Measurements from ENCODE around the gene POLR3H.

POLR3H gene

DNA sequence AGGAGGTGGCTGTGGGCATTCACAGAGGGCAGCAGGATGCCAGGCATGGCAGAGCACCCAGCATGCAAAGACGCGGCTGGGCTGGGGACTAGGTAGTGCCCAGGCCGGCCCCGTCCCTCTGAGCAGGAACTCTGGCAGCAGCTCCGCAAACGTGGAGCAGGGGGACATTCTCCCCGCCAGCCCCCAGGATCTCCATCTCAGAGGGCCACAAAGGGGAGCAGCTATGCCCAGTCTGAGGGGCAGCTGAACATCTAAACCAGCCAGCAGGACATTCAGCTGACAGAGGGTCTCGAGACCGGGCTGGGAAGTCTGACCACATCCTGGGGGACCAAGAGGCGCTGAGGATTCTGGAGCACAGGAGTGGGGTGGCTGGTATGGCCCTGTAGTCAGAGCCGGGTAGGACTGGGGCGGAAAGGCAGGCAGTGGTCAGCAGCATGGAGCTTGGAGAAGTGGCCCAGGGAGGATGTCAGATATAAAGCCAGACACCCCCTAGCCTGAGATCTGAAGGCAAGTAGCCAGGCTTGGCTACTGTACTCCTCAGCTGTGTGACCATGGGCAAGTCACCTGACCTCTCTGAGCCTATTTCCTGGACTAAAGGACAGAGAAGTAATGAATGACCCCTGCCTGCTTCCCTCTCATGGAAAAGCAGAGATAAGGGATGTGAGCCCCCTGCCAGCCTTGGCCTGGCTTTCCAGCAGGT is 35.2 kb upstream of the POLR3H start (continued):
- TF ChIP-seq, protein P1, sequence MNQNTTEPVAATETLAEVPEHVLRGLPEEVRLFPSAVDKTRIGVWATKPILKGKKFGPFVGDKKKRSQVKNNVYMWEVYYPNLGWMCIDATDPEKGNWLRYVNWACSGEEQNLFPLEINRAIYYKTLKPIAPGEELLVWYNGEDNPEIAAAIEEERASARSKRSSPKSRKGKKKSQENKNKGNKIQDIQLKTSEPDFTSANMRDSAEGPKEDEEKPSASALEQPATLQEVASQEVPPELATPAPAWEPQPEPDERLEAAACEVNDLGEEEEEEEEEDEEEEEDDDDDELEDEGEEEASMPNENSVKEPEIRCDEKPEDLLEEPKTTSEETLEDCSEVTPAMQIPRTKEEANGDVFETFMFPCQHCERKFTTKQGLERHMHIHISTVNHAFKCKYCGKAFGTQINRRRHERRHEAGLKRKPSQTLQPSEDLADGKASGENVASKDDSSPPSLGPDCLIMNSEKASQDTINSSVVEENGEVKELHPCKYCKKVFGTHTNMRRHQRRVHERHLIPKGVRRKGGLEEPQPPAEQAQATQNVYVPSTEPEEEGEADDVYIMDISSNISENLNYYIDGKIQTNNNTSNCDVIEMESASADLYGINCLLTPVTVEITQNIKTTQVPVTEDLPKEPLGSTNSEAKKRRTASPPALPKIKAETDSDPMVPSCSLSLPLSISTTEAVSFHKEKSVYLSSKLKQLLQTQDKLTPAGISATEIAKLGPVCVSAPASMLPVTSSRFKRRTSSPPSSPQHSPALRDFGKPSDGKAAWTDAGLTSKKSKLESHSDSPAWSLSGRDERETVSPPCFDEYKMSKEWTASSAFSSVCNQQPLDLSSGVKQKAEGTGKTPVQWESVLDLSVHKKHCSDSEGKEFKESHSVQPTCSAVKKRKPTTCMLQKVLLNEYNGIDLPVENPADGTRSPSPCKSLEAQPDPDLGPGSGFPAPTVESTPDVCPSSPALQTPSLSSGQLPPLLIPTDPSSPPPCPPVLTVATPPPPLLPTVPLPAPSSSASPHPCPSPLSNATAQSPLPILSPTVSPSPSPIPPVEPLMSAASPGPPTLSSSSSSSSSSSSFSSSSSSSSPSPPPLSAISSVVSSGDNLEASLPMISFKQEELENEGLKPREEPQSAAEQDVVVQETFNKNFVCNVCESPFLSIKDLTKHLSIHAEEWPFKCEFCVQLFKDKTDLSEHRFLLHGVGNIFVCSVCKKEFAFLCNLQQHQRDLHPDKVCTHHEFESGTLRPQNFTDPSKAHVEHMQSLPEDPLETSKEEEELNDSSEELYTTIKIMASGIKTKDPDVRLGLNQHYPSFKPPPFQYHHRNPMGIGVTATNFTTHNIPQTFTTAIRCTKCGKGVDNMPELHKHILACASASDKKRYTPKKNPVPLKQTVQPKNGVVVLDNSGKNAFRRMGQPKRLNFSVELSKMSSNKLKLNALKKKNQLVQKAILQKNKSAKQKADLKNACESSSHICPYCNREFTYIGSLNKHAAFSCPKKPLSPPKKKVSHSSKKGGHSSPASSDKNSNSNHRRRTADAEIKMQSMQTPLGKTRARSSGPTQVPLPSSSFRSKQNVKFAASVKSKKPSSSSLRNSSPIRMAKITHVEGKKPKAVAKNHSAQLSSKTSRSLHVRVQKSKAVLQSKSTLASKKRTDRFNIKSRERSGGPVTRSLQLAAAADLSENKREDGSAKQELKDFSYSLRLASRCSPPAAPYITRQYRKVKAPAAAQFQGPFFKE (tag by site-specific recombination; IDR thresholded peaks at IDR 0.05; ENCODE audit: borderline replicate concordance) = no peak

DNA sequence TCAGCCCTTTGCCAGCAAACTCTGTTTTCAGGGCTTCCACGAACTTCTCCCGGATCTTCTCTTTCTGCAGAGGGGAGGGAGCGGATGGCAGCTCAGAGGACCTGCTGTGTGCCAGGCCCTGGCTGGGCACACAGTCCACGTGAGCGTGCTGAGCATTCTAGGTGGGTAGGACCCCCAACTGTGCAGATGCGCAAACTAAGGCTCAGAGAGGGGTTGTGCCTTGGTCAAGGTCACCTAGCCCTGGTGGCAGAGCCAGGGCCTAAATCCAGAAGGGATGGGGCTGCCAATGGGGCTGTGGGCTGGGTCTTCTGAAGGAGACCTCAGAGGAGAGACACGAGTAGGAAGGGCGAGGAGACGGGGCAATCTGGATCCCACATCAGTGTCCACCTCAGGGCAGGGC is 34.5 kb upstream of the POLR3H start:
- Histone ChIP-seq H3K4me1 (ENCODE audit: control insufficient read depth, insufficient read depth, low read length) (no peaks in the 10 kb centered on the region), H3K36me3 (ENCODE audit: control insufficient read depth in 2 of 2, insufficient read depth in 1 of 2, low read length in 2 of 2) (peaks cover 8 to 79% of the 10 kb centered on the region in 2 experiments; a peak in 2 of 3 replicates), H3K27ac (ENCODE audit: extremely low read depth, low read depth, low read length) (no peak overlapping the region), H3K9me3 (ENCODE audit: control insufficient read depth, insufficient read depth, low read depth, low read length) (no peaks in the 10 kb centered on the region), H3K4me3 (ENCODE audit: low read depth, low read length) (no peak overlapping the region)
- TF ChIP-seq MEIS1 (CRISPR knock-in tag; IDR thresholded peaks at IDR 0.05; ENCODE audit: borderline replicate concordance) (no peak), ZNF654 (tag by site-specific recombination; IDR thresholded peaks at IDR 0.05; ENCODE audit: low read depth) (no peak), ZNF335 (tag by site-specific recombination; conservative IDR thresholded peaks at IDR 0.05) (no peak), ZNF629 (tag by site-specific recombination; IDR thresholded peaks at IDR 0.05) (no peak)
- TF ChIP-seq, protein P2, sequence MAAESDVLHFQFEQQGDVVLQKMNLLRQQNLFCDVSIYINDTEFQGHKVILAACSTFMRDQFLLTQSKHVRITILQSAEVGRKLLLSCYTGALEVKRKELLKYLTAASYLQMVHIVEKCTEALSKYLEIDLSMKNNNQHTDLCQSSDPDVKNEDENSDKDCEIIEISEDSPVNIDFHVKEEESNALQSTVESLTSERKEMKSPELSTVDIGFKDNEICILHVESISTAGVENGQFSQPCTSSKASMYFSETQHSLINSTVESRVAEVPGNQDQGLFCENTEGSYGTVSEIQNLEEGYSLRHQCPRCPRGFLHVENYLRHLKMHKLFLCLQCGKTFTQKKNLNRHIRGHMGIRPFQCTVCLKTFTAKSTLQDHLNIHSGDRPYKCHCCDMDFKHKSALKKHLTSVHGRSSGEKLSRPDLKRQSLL (tag by site-specific recombination; IDR thresholded peaks at IDR 0.05) = no peak
- ChIA-PET POLR2A (interaction anchor here (1.0 to 9.9 kb wide), 3 partner anchors 9 to 13 kb away, joined by 3 to 85 read pairs (median 5); partner anchors contain the start of gene PMM1), CTCF (interaction anchor here (3.5 to 4.0 kb wide), 2 partner anchors 11 to 19 kb away, joined by 23 to 36 read pairs; partner anchors contain the start of gene PMM1)

DNA sequence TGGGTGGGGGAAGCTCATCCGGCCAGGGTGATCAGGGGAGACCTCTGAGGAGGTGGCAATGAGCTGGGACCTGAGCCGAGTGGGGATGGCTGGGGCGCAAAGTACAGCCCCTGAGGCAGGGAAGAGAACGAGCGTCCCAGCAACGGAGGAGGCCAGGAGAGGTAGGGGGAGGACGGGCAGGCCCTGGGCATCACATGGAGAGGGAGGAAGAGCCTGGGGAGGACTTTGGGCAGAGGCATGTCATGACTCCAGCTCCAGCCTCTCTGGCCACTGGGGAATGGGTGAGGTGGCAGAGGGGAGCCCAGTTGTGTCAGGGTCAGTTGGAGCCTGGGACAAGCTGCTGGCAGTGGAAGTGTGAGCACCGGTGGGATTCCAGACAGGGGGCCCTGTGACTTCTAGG is 33.8 kb upstream of the POLR3H start:
- TF ChIP-seq ZNF391 (tag by site-specific recombination; IDR thresholded peaks at IDR 0.05; ENCODE audit: borderline replicate concordance, low read depth) (no peak), ZNF311 (tag by site-specific recombination; IDR thresholded peaks at IDR 0.05; ENCODE audit: borderline replicate concordance) (no peak)
- TF ChIP-seq, protein P3, sequence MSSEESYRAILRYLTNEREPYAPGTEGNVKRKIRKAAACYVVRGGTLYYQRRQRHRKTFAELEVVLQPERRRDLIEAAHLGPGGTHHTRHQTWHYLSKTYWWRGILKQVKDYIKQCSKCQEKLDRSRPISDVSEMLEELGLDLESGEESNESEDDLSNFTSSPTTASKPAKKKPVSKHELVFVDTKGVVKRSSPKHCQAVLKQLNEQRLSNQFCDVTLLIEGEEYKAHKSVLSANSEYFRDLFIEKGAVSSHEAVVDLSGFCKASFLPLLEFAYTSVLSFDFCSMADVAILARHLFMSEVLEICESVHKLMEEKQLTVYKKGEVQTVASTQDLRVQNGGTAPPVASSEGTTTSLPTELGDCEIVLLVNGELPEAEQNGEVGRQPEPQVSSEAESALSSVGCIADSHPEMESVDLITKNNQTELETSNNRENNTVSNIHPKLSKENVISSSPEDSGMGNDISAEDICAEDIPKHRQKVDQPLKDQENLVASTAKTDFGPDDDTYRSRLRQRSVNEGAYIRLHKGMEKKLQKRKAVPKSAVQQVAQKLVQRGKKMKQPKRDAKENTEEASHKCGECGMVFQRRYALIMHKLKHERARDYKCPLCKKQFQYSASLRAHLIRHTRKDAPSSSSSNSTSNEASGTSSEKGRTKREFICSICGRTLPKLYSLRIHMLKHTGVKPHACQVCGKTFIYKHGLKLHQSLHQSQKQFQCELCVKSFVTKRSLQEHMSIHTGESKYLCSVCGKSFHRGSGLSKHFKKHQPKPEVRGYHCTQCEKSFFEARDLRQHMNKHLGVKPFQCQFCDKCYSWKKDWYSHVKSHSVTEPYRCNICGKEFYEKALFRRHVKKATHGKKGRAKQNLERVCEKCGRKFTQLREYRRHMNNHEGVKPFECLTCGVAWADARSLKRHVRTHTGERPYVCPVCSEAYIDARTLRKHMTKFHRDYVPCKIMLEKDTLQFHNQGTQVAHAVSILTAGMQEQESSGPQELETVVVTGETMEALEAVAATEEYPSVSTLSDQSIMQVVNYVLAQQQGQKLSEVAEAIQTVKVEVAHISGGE (tag by site-specific recombination; conservative IDR thresholded peaks at IDR 0.05; ENCODE audit: low read depth) = no peak
- POLR2A ChIA-PET = interaction anchor here (1.0 to 9.9 kb wide), 3 partner anchors 12 to 13 kb away, joined by 3 to 85 read pairs (median 3); partner anchors contain the start of gene PMM1
- no peak overlapping the region for H3K27ac ChIP-seq (ENCODE audit: extremely low read depth, low read depth, low read length)
- H3K4me3 ChIP-seq (ENCODE audit: low read depth, low read length) = no peak overlapping the region
- no peaks in the 10 kb centered on the region for H3K9me3 ChIP-seq (ENCODE audit: control insufficient read depth, insufficient read depth, low read depth, low read length)
- H3K36me3 ChIP-seq (ENCODE audit: control insufficient read depth in 2 of 2, insufficient read depth in 1 of 2, low read length in 2 of 2) = peaks cover 8 to 72% of the 10 kb centered on the region in 2 experiments; a peak in 2 of 3 replicates
- no peaks in the 10 kb centered on the region for H3K4me1 ChIP-seq (ENCODE audit: control insufficient read depth, insufficient read depth, low read length)
- CTCF ChIA-PET = interaction anchor here (0.7 to 4.0 kb wide), 5 partner anchors 11 to 76 kb away, joined by 3 to 36 read pairs (median 8); partner anchors contain the start of genes PMM1 and POLR3H
